H1 (cell line): ENCODE data around the gene FAH. TPM values are rescaled to one million over a fixed set of nuclear protein-coding genes. Genes with fewer than 3 reads are reported as not detected.

Source experiments
- BCL11A ChIP-seq, 2 experiments: IDR thresholded peaks; one replicate each; pipeline ENCODE4 v1.6.1; 2011; ENCODE audit warnings: low read depth in 2 of 2, low read length in 2 of 2, mild to moderate bottlenecking in 2 of 2
- EZH2 ChIP-seq: fragments of 200-600 bp; sonication (generic); IDR thresholded peaks from 2 replicates; pipeline ENCODE4 v1.7.1; 2012; ENCODE audit warnings: low read depth, mild to moderate bottlenecking, moderate library complexity, low read length, inconsistent platforms; ENCODE audit not compliant: severe bottlenecking
- GTF2F1 ChIP-seq: IDR thresholded peaks from 2 replicates; pipeline ENCODE4 v1.6.1; 2012; ENCODE audit warnings: low read depth, low read length, improper control_type of control experiment, borderline replicate concordance
- MAFK ChIP-seq: IDR thresholded peaks from 2 replicates; pipeline ENCODE4 v1.6.1; 2012; ENCODE audit warnings: low read depth, mild to moderate bottlenecking, improper control_type of control experiment, low read length
- POLR2A ChIP-seq, 2 experiments: IDR thresholded peaks; 1 replicate in 1 of 2; 2 replicates in 1 of 2; pipeline ENCODE4 v1.6.1; 2011; ENCODE audit warnings: low read depth in 2 of 2, low read length in 2 of 2, mild to moderate bottlenecking in 2 of 2; ENCODE audit errors: control extremely low read depth in 1 of 2
- RFX5 ChIP-seq: IDR thresholded peaks from 2 replicates; pipeline ENCODE4 v1.6.1; 2011; ENCODE audit warnings: low read depth, low read length, improper control_type of control experiment, borderline replicate concordance
- polyA plus RNA-seq, 7 experiments: library from polyadenylated mRNA; depleted of rRNA in 3 of 7; stranded (reverse) in 5 of 7; unstranded in 2 of 7; fragments of >200 nt in 5 of 7; fragments of 200-250 nt in 2 of 7; gene quantifications; 1 replicate in 5 of 7; 2 replicates in 1 of 7; 4 replicates in 1 of 7; pipeline versions ENCODE4 v1.2.1 to v1.2.3, GENCODE V29; 2011 to 2013; ENCODE audit warnings: missing spikeins in 2 of 7, mixed read lengths in 2 of 7
- total RNA-seq: library from RNA; stranded (reverse); fragmentation: NEBNext Ultra II Directional; extraction: Animal tissue kit (Norgen Biotek cat#: 25700); gene quantifications from 2 replicates; pipeline ENCODE4 v1.2.1, GENCODE V29; 2021
- TF ChIP-seq, protein P1 (sequence below): fragments of 300-600 bp; sonication (generic); IDR thresholded peaks from 2 replicates; pipeline ENCODE4 v1.7.1; 2012; ENCODE audit warnings: low read length, moderate library complexity, mild to moderate bottlenecking, inconsistent platforms; ENCODE audit not compliant: insufficient replicate concordance

FAH gene
- total and polyA plus RNA-seq, 2 of the 8 experiments (the other 6 are each of a cell fraction or from before 2014, with no cell fraction given): 20.0 to 21.7 TPM

DNA sequence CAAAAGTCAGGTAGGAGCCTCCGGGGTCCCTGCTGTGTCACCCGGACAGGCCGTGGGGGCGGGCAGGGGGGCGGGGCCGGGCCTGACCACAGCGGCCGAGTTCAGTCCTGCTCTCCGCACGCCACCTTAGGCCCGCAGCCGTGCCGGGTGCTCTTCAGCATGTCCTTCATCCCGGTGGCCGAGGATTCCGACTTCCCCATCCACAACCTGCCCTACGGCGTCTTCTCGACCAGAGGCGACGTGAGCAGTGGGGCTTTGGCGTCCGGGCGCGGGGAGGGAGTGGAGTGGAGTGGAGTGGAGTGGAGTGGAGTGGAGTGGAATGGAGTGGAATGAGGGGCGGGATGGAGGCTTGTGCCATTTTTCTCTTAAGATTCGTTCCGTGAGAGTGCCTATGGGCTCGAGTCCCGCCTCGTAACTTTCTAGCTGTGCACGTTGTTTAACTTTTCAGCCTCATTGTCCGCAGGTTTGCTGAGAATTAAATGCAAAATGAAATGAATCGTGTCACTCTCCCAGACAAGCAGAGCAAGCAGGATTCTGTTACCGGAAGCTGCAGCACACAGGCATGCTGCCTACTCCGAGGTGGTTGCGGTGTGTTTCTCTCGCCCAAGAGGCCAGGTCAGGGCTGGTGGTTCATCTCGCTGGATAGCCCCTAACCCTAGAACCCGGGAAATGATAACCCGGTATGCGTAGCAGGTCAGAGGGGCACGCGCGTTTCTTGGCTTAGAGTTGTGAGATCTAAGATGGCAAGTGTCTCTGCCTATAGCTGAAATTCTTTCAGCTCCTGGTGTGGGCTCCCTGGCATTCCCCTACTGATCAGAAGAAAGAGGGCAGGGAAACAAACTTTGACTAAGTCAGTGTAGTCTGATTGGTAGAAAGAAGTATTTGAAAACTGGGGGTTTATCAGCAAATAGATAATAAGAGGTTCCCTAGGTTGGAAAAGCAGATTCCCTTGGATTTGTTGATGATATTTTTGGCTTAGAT is at the start of gene FAH (continued):
- TF ChIP-seq, protein P1, sequence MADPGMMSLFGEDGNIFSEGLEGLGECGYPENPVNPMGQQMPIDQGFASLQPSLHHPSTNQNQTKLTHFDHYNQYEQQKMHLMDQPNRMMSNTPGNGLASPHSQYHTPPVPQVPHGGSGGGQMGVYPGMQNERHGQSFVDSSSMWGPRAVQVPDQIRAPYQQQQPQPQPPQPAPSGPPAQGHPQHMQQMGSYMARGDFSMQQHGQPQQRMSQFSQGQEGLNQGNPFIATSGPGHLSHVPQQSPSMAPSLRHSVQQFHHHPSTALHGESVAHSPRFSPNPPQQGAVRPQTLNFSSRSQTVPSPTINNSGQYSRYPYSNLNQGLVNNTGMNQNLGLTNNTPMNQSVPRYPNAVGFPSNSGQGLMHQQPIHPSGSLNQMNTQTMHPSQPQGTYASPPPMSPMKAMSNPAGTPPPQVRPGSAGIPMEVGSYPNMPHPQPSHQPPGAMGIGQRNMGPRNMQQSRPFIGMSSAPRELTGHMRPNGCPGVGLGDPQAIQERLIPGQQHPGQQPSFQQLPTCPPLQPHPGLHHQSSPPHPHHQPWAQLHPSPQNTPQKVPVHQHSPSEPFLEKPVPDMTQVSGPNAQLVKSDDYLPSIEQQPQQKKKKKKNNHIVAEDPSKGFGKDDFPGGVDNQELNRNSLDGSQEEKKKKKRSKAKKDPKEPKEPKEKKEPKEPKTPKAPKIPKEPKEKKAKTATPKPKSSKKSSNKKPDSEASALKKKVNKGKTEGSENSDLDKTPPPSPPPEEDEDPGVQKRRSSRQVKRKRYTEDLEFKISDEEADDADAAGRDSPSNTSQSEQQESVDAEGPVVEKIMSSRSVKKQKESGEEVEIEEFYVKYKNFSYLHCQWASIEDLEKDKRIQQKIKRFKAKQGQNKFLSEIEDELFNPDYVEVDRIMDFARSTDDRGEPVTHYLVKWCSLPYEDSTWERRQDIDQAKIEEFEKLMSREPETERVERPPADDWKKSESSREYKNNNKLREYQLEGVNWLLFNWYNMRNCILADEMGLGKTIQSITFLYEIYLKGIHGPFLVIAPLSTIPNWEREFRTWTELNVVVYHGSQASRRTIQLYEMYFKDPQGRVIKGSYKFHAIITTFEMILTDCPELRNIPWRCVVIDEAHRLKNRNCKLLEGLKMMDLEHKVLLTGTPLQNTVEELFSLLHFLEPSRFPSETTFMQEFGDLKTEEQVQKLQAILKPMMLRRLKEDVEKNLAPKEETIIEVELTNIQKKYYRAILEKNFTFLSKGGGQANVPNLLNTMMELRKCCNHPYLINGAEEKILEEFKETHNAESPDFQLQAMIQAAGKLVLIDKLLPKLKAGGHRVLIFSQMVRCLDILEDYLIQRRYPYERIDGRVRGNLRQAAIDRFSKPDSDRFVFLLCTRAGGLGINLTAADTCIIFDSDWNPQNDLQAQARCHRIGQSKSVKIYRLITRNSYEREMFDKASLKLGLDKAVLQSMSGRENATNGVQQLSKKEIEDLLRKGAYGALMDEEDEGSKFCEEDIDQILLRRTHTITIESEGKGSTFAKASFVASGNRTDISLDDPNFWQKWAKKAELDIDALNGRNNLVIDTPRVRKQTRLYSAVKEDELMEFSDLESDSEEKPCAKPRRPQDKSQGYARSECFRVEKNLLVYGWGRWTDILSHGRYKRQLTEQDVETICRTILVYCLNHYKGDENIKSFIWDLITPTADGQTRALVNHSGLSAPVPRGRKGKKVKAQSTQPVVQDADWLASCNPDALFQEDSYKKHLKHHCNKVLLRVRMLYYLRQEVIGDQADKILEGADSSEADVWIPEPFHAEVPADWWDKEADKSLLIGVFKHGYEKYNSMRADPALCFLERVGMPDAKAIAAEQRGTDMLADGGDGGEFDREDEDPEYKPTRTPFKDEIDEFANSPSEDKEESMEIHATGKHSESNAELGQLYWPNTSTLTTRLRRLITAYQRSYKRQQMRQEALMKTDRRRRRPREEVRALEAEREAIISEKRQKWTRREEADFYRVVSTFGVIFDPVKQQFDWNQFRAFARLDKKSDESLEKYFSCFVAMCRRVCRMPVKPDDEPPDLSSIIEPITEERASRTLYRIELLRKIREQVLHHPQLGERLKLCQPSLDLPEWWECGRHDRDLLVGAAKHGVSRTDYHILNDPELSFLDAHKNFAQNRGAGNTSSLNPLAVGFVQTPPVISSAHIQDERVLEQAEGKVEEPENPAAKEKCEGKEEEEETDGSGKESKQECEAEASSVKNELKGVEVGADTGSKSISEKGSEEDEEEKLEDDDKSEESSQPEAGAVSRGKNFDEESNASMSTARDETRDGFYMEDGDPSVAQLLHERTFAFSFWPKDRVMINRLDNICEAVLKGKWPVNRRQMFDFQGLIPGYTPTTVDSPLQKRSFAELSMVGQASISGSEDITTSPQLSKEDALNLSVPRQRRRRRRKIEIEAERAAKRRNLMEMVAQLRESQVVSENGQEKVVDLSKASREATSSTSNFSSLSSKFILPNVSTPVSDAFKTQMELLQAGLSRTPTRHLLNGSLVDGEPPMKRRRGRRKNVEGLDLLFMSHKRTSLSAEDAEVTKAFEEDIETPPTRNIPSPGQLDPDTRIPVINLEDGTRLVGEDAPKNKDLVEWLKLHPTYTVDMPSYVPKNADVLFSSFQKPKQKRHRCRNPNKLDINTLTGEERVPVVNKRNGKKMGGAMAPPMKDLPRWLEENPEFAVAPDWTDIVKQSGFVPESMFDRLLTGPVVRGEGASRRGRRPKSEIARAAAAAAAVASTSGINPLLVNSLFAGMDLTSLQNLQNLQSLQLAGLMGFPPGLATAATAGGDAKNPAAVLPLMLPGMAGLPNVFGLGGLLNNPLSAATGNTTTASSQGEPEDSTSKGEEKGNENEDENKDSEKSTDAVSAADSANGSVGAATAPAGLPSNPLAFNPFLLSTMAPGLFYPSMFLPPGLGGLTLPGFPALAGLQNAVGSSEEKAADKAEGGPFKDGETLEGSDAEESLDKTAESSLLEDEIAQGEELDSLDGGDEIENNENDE: no peak
- TF ChIP-seq EZH2 (no peak), MAFK (no peak), POLR2A (IDR thresholded peaks at IDR 0.05; ENCODE audit: control extremely low read depth in 1 of 2, low read depth in 2 of 2, low read length in 2 of 2) (peak in 1 of 2 experiments; percentile 43; a peak in 1 of 3 replicates), BCL11A (IDR thresholded peaks at IDR 0.05; ENCODE audit: low read depth in 2 of 2, low read length in 2 of 2) (no peak), GTF2F1 (no peak), RFX5 (no peak)
